Panc1 (cell line): ENCODE data around the gene LPCAT4.

Experiments used
- POLR2AphosphoS5 ChIP-seq: IDR thresholded peaks from 2 replicates; pipeline ENCODE4 v1.6.1; 2012; ENCODE audit warnings: mild to moderate bottlenecking, low read depth, low read length, moderate library complexity
- TF ChIP-seq, protein P1 (sequence below): fragments of 450-650 bp; IDR thresholded peaks from 2 replicates; pipeline ENCODE4 v1.5.1; 2017; ENCODE audit warnings: mild to moderate bottlenecking

DNA sequence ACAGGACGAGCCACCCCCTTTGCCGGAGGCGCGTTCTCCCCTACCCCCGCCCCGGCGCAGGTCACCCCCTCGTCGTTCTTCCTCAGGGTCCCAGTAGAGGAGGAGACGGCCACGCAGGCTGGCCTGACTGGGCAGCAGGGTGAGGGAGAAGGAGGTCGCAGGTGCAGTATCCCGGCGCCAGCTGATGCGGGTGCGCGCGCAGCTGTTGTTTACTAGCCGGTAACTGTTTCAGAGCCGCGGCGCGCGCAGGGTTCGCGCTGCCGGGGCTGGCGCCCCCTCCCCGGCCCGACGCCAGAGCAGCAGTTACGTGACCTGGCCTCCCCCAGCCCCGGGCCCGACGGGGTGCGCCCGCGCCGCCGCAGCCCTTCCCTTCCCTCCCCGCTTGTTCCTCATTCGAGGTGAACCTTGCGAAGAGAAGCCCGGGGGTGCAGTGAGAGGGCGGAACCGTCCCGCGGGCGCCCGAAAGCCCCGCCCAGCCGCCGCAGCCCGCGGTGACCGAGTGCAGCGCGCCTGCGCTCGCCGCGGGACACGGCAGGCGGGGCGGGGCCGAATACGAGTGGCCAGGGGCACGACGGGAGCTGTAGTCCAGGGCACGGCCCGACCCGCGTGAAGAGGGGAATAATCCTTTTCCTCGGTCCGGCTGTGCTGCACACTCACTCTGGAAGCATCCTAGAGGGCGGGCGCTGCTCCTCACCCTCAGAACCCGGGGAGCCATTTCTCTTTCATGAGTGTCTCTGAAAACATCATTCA lies 29.3 kb downstream of the LPCAT4 start, which contains the start of gene SLC12A6:
- TF ChIP-seq, protein P1, sequence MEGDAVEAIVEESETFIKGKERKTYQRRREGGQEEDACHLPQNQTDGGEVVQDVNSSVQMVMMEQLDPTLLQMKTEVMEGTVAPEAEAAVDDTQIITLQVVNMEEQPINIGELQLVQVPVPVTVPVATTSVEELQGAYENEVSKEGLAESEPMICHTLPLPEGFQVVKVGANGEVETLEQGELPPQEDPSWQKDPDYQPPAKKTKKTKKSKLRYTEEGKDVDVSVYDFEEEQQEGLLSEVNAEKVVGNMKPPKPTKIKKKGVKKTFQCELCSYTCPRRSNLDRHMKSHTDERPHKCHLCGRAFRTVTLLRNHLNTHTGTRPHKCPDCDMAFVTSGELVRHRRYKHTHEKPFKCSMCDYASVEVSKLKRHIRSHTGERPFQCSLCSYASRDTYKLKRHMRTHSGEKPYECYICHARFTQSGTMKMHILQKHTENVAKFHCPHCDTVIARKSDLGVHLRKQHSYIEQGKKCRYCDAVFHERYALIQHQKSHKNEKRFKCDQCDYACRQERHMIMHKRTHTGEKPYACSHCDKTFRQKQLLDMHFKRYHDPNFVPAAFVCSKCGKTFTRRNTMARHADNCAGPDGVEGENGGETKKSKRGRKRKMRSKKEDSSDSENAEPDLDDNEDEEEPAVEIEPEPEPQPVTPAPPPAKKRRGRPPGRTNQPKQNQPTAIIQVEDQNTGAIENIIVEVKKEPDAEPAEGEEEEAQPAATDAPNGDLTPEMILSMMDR, result no peak
- peak; percentile 77 for TF ChIP-seq POLR2AphosphoS5
